ENCODE measurements around the gene PCCA.
"Not testable (repeated sequence)": the region's sequence is repeated elsewhere in the genome, so short reads cannot be mapped to it uniquely, and the experiment has no call there.

The PCCA gene

DNA sequence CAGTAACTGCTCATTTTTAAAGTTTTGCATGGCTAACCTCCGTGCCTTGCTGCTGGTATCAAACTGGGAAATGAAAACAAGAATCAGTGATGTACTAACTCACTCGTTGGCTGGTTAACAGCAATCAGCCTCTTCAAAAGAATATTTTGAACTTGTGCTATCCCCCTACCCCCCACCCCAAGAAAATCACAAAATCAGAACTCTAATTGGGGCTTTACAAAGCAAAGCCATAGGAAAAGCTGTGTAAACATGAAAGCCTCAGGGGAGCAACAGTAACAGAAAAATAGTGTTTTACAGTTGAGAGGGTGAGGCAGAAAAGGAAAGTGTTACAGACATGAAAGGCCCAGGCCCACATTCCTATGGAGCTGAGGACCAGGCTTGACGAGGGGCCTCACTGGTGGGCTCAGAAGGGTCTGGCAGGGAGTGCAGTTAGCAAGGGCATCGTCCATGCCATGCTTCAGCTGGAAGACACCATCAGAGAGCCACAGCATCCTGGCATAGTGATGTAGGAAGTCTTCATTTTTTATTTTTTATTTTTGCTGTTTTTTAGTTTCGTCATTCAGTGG lies 217.6 kb downstream of the PCCA start:
- peak; percentile 5 for DNase-seq
- no peak overlapping the region for H3K4me3 Mint-ChIP-seq
- peaks cover 29% of the 10 kb centered on the region for H3K4me1 Mint-ChIP-seq
- no peaks in the 10 kb centered on the region for H3K9me3 Mint-ChIP-seq
- TF ChIP-seq, protein P1, sequence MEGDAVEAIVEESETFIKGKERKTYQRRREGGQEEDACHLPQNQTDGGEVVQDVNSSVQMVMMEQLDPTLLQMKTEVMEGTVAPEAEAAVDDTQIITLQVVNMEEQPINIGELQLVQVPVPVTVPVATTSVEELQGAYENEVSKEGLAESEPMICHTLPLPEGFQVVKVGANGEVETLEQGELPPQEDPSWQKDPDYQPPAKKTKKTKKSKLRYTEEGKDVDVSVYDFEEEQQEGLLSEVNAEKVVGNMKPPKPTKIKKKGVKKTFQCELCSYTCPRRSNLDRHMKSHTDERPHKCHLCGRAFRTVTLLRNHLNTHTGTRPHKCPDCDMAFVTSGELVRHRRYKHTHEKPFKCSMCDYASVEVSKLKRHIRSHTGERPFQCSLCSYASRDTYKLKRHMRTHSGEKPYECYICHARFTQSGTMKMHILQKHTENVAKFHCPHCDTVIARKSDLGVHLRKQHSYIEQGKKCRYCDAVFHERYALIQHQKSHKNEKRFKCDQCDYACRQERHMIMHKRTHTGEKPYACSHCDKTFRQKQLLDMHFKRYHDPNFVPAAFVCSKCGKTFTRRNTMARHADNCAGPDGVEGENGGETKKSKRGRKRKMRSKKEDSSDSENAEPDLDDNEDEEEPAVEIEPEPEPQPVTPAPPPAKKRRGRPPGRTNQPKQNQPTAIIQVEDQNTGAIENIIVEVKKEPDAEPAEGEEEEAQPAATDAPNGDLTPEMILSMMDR (IDR thresholded peaks at IDR 0.05) = no peak
- H3K27me3 Mint-ChIP-seq (ENCODE audit: low read depth, poor library complexity) = no peaks in the 10 kb centered on the region
- peaks cover 45% of the 10 kb centered on the region for H3K36me3 Mint-ChIP-seq (ENCODE audit: low read depth)
- H3K27ac Mint-ChIP-seq = peak overlapping the region; percentile 62

DNA sequence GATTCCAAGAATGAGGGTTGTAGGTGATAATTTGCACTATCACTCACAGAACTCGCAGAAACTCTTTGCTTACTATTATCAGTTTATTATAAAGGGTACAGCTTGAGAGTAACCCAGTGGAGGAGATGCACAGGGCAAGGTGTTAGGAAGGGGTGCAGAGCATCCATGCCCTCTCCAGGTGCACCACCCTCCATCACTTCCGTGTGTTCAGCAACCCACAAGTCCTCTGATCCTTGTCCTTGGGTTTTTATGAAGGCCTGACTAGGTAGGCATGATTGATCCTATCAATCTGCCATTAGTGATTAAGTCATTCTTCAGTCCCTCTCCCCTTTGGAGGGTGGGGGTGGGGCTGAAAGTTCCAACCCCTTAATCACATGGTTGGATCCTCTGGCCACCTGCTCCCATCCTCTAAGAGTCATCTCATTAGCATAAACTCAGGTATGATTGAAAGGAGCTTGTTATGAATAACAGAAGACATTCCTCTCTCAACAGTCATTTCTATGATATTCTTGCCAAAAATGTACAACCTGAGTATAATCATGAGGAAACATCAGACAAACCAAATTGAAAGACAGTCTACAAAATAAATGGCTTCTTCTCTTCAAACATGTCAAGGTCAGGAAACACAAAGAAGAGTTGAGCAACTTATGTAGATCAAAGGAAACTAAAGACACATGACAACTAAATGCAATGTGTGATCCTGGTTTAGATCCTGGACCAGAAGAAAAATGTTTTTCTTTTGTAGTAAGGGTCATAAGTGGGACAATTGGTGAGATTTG lies 225.4 kb downstream of the PCCA start:
- H3K27me3 Mint-ChIP-seq (ENCODE audit: low read depth, poor library complexity) = no peaks in the 10 kb centered on the region
- H3K9me3 Mint-ChIP-seq = peaks cover 20% of the 10 kb centered on the region
- H3K36me3 Mint-ChIP-seq (ENCODE audit: low read depth) = peaks cover 70% of the 10 kb centered on the region
- no peak for DNase-seq
- TF ChIP-seq, protein P1 (IDR thresholded peaks at IDR 0.05) = no peak
- H3K4me1 Mint-ChIP-seq = peaks cover 18% of the 10 kb centered on the region
- H3K27ac Mint-ChIP-seq = no peak overlapping the region
- H3K4me3 Mint-ChIP-seq = no peak overlapping the region

DNA sequence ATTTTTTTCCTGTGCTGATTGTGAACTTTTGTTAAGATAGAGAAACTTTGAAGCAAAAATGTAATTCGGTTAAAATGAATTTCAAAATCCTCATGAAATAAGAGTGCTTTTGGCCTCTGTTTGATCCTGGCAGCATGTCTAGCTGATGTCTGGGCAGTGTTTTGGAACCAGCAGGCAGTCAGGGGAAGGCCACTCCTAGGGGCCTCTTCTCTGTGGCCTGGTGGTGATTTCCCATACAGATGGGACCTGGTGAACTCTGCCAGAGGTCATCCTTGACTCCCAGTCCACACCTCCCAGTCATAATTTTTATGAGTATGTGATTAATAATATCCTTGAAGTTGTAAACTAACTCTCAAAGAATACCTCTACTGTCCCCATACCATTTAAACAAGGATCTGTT lies 226.6 kb downstream of the PCCA start:
- Mint-ChIP-seq H3K4me1 (peaks cover 18% of the 10 kb centered on the region), H3K36me3 (ENCODE audit: low read depth) (peaks cover 65% of the 10 kb centered on the region), H3K4me3 (no peak overlapping the region), H3K27me3 (ENCODE audit: low read depth, poor library complexity) (no peaks in the 10 kb centered on the region), H3K27ac (peak overlapping the region; percentile 75), H3K9me3 (peaks cover 26% of the 10 kb centered on the region)
- DNase-seq = no peak
- TF ChIP-seq, protein P1 (IDR thresholded peaks at IDR 0.05) = no peak

DNA sequence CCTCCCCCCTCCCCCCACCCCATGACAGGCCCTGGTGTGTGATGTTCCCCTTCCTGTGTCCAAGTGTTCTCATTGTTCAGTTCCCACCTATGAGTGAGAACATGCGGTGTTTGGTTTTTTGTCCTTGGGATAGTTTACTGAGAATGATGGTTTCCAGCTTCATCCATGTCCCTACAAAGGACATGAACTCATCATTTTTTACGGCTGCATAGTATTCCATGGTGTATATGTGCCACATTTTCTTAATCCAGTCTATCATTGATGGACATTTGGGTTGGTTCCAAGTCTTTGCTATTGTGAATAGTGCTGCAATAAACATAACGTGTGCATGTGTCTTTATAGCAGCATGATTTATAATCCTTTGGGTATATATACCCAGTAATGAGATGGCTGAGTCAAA lies 229.6 kb downstream of the PCCA start:
- not testable (repeated sequence) for DNase-seq; H3K27me3 Mint-ChIP-seq (ENCODE audit: low read depth, poor library complexity); H3K4me3 Mint-ChIP-seq; H3K27ac Mint-ChIP-seq
- Mint-ChIP-seq H3K4me1 (peaks cover 18% of the 10 kb centered on the region), H3K36me3 (ENCODE audit: low read depth) (peaks cover 57% of the 10 kb centered on the region), H3K9me3 (peaks cover 23% of the 10 kb centered on the region)

DNA sequence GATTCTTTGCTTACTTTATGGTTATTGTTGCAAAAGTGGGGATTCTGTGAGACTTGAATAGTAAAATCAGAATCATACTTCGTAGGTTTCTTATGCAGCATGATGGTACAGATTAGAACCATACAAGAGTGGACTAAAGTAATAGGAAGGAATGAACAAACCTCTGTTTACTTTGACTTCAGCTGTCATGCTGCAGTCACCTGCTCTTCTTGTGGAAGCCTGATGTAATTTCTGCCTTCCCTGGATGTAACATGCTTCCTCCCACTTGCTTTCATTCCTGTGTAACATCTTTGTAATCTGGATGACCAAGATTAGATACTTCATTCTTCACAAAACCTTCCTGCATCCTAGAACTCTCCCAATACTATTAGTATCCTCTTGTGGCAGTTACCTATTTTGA lies 235.0 kb downstream of the PCCA start:
- TF ChIP-seq, protein P1 (IDR thresholded peaks at IDR 0.05) = no peak
- no peak for DNase-seq
- Mint-ChIP-seq H3K4me3 (no peak overlapping the region), H3K4me1 (no peaks in the 10 kb centered on the region), H3K36me3 (ENCODE audit: low read depth) (peaks cover 71% of the 10 kb centered on the region), H3K9me3 (peaks cover 6% of the 10 kb centered on the region), H3K27me3 (ENCODE audit: low read depth, poor library complexity) (no peaks in the 10 kb centered on the region), H3K27ac (peak overlapping the region; percentile 36)

DNA sequence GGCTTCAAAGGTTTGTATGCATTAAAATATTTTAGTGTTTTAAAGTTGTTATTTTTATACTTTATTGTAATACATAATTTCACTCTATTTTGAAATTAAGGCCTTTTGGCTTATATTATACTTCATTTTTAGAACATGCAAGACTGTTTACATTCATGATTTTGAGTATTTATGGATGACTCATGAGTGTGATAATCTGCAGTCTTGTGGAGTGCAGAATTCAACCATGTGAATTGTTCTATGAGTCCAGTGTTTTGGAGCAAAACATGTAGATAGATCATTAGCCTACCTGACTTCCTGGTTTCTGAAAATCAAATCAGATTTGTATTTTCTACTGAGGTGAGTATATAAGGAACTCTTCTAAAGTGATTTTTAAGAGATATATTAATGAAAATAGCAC lies 241.8 kb downstream of the PCCA start:
- Mint-ChIP-seq H3K27ac (no peak overlapping the region), H3K36me3 (ENCODE audit: low read depth) (peaks cover 88% of the 10 kb centered on the region), H3K4me1 (no peaks in the 10 kb centered on the region), H3K27me3 (ENCODE audit: low read depth, poor library complexity) (no peaks in the 10 kb centered on the region), H3K9me3 (peaks cover 23% of the 10 kb centered on the region), H3K4me3 (no peak overlapping the region)
- TF ChIP-seq, protein P1 (IDR thresholded peaks at IDR 0.05) = no peak
- DNase-seq = no peak
